ENCODE measurements around the gene GCLM.
"Not testable (repeated sequence)": the region's sequence is repeated elsewhere in the genome, so short reads cannot be mapped to it uniquely, and the experiment has no call there.

The GCLM gene

GRCh38 chr1:93888900-93889299 lies 20.3 kb downstream of the GCLM start:
- DNase-seq (ENCODE audit: low read depth), result no peak

DNA sequence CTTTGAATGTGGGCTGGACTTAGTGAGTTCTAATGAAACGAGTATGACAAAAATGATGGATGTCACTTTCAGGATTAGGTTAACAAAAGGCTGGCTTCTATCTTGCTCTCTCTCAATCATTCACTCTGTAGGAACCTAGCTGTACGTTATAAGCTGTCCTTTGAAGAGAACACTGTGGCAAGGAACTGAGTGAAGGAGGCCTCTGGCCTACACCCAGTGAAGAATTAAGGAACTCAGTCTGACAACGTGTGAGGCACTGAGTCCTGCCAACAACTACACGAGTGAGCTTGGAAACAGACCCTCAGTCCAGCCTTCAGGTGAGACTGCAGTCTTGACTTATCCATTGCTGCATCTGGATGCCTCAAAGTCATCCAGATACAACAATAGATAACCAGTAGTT lies 27.0 kb downstream of the GCLM start:
- no peak for DNase-seq (ENCODE audit: low read depth)

DNA sequence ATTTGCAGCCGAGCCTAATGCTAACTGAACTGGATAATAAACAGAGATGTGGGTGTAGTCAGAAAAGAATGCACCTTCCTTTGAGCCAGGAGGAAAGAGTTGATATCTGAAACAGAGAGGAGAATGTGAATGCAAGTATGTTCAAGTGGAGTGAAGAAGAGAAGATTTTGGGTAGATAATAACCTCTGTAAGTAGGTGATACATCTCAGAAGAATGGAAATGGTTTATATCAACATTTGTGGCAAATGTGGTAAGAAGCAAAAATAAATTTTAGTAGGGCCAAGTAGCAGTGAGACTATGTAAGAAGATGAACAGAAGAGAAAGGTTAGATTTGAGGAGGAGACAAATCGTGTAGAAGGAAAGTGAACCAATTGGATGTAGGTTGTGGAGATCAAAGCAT lies 28.5 kb downstream of the GCLM start:
- DNase-seq (ENCODE audit: low read depth), result no peak

DNA sequence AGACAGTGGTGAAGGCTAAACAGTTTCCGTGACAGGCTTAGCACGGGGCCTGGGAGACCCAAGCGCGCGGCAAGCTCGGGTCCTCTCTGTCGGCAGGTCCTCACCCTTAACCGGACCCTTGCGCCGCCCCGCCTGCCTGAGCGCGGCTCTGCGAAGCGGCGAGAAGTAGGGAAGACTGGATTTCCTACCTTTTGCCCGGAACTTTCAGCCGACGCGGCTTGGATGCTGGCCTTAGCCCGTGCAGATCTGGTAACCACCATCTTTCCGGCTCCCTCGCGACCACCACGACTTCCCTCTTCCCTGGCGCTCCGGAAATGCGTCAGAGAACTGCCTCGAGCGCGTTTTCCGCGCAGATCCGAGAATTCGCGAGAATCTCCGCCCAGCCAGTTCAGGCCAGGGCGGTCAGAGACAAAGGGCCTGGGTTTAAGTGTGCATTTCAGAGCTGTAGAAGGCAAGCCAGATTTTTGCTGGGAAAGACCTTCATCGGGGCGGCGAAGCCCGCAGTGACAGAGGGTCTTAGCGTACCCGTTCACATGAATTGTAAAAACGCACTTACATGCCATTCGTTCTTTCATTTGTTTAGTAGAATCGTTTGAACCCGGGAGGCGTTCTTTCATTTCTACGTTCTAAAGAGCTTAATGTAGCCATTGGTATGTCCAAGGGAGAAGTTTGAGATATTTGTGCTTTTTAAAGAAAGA lies 30.2 kb downstream of the GCLM start, which contains the start of gene DNTTIP2:
DNTTIP2 (minus strand) TSS at position 318 of the 698 bp plus-strand sequence; CDS start at position 260, 58 bp downstream.
- peak; percentile 88 for DNase-seq (ENCODE audit: low read depth)

GRCh38 chr1:93878501-93878888 lies 30.7 kb downstream of the GCLM start:
- DNase-seq (ENCODE audit: low read depth), result no peak

DNA sequence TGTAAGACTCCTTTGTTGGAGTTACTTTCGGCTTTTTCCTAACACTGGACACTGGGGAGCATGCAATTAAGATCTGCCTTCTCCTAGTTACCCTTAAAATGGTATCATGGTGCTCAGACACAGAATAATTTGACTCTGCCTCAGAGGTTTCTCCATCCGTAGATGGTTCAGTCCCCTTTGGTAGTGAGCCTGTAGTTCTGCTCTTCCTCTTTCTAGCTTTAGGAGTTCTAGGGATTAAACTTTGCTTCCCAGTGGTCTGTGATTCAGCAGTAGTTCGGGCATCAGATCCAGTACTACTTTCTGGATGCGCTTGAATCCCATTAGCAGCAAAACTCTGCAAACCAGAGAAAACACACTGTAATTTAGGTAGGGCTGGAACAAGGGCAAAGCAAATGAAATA lies 31.7 kb downstream of the GCLM start:
- DNase-seq (ENCODE audit: low read depth), result no peak

- no peak for DNase-seq (ENCODE audit: low read depth)
These were observed 33.0 kb downstream of the GCLM start for GRCh38 chr1:93876244-93876643.

DNA sequence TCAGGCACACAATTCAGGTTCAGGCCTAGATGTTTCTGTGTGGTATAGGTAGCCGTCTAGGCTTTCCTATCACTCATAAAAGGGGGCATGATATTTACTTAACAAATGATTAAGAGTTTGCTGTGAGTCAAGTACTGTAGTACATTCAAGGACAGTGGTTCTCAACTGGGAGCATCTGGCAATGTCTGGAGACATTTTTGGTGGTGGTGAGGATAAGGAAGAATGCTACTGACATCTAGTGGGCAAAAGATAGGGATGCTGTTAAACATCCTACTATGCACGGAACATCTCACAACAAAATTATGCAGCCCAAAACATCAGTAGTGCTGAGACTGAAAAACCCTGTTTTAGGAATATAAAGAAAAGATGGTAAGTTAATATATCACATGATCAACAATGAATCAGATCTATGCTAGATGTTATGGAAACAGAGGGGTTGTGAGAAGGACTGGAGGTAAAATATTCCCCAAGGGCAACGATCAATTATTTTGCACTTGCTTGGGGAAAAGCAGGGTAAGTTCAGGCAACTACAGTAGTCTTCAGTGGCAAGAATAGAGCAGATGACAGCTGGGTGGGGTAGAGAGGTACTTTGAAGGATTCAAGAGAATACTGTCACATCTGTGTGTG lies 35.1 kb downstream of the GCLM start:
- DNase-seq (ENCODE audit: low read depth), result no peak

DNA sequence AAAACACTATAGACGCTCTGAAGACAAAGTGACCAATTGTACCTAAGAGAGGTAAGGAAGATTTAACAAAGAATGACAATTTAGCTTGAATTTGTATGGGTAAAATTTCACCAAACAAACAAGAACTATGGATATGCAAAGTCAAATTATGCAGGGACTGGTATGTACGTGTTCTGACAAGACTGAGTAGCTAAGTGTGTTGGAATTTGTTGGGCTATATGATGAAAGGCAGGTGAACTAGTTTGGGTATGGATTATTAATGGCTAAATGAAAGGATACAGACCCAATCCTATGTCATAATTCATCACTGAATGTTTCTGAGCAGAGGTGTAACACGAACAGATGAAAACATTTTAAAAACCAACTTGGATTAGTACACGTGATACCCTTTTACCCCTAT lies 37.9 kb downstream of the GCLM start:
- DNase-seq (ENCODE audit: low read depth), result no peak

DNA sequence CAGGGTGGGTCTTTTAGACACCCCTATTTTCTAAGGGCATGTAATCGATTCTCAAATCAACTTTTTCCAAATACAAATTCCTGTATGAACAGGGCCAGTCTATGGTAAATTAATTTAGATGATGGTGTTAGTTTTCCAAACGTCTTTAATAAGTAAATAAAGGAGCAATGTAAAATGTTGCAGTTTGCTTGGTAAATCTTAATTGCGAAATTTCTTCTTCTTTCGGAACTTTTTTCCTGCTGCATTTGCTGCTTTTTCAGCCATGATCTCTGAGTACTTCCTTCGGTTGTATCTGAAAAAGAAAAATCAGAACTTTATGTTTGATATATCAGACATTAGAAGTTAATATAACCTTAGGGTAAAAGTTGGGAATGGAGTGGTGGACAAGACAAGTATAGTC lies 39.6 kb downstream of the GCLM start:
- DNase-seq (ENCODE audit: low read depth), result no peak

DNA sequence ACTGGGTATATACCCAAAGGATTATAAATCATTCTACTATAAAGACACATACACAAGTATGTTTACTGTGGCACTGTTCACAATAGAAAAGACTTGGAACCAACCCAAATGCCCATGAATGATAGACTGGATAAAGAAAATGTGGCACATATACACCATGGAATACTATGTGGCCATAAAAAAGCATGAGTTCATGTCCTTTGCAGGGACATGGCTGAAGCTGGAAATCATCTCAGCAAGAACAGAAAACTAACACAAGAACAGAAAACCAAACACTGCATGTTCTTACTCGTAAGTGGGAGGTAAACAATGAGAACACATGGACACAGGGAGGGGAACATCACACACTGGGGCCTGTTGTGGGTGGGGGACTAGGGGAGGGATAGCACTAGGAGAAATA lies 40.7 kb downstream of the GCLM start:
- DNase-seq (ENCODE audit: low read depth), result not testable (repeated sequence)

- no peak for DNase-seq (ENCODE audit: low read depth)
These were observed 44.0 kb downstream of the GCLM start for GRCh38 chr1:93865253-93865652.

DNA sequence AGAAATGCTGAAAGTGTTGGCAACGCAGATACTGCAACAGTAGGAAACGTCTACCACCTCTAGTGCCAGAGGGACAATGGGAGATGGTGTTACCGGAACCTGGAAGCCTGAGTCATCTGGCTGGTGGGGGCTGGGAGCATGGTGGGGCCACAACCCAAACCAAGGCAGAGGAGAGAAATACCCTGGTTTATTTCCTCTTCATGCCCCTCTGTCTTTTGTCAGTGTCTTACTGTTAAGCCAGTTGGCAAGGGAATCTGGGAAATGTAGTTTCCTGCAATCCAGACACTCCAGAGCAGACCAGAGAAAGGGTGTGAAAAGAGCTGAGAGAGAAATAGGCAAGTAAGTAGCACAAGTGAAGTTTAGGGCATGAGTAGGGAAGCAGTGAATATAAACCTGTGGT lies 45.1 kb downstream of the GCLM start:
- no peak for DNase-seq (ENCODE audit: low read depth)

DNA sequence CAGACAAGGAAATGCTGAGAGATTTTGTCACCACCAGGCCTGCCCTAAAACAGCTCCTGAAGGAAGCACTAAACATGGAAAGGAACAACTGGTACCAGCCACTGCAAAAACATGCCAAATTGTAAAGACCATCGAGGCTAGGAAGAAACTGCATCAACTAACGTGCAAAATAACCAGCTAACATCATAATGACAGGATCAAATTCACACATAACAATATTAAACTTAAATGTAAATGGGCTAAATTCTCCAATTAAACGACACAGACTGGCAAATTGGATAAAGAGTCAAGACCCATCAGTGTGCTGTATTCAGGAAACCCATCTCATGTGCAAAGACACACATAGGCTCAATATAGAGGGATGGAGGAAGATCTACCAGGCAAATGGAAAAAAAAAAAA lies 51.6 kb downstream of the GCLM start:
- not testable (repeated sequence) for DNase-seq (ENCODE audit: low read depth)

- not testable (repeated sequence) for DNase-seq (ENCODE audit: low read depth)
These were observed 53.2 kb downstream of the GCLM start for GRCh38 chr1:93855983-93856382.

DNA sequence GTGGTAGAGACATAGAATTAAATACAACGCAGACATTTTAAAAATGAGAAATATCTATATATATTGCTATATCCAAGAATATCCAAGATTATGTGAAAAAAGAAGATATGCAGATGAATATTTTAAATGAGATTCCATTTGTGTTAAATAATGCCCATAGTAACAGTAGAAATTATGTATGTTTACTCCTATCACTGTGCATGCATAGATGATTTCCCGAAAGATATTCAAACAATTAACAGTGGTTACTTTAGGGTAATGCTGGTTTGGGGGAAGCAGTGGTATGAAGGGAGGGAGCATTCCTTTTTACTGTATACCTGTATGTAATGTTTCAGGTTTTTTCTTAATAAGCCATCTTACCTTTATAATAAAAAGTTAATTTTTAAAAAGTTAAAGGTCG lies 55.3 kb downstream of the GCLM start:
- DNase-seq (ENCODE audit: low read depth), result no peak

DNA sequence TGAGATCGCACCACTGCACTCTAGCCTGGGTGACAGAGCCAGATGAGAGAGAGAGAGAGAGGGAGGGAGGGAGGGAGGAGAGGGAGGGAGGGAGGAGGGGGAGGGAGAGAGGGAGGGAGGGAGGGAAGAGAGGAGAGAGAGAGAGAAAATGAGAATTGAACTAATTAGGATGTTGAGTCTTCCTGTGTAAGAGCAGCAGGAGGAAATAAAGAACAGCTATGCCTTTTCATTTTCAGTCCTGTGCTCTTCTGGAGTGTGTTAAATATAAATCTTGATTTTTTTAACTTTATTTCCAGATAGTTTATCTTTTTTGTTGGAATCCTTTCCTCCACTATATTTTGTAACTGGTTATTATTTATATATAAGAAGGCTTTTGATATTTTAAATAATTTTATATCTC lies 57.4 kb downstream of the GCLM start:
- DNase-seq (ENCODE audit: low read depth), result no peak

- no peak for DNase-seq (ENCODE audit: low read depth)
These were observed 57.9 kb downstream of the GCLM start for GRCh38 chr1:93851327-93851712.

GRCh38 chr1:93850687-93851326 lies 58.4 kb downstream of the GCLM start:
- DNase-seq (ENCODE audit: low read depth), result not testable (repeated sequence)

DNA sequence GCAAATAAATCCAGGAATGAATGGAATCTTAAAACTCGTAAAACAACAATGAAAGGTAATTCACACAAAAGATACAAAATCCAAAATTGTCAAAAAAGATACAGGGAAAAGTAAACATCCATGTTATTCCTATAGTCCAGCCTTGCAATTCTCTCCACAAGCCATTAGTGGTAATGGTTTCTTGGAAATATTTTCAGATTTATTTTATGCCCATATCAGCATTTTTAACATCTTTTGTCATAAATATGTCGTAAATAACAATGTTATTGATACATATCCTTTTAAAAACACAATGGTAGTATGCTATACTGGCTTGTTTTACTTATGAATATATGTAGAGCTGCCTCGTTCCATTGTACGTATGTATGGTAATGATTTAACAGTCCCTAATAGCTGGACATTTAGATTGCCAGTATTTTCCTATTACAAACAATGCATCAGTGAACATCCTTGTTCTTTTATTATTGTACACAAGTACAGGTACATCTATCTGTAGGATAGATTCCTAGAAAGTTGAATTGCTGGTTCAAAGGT lies 60.8 kb downstream of the GCLM start:
- no peak for DNase-seq (ENCODE audit: low read depth)

GRCh38 chr1:93847811-93848288 lies 61.4 kb downstream of the GCLM start:
- peak; percentile 44 for DNase-seq (ENCODE audit: low read depth)

GRCh38 chr1:93846992-93847810 lies 62.0 kb downstream of the GCLM start:
- peak; percentile 72 for DNase-seq (ENCODE audit: low read depth)

Measured in stromal cell of bone marrow (primary cell).